ENCODE measurements around the gene SIGLEC1.

SIGLEC1 gene

GRCh38 chr20:3755814-3756480 is 43.5 kb upstream of the SIGLEC1 start:
- Histone ChIP-seq H3K79me2 (ENCODE audit: control insufficient read depth, low read length) (peaks cover 7% of the 10 kb centered on the region; the same call in 1 of the 2 replicates), H3K27me3 (ENCODE audit: control insufficient read depth, low read length) (no peaks in the 10 kb centered on the region), H3F3A (ENCODE audit: control insufficient read depth, insufficient read depth) (no peaks in the 10 kb centered on the region), H3K4me3 (ENCODE audit: low read length) (no peak overlapping the region), H3K9me2 (replicated peaks; ENCODE audit: control insufficient read depth, low read length) (no peaks in the 10 kb centered on the region), H3K27ac (ENCODE audit: low read depth, low read length) (no peak overlapping the region), H3K4me2 (ENCODE audit: low read length) (no peak overlapping the region), H3K36me3 (ENCODE audit: control insufficient read depth, low read length) (peaks cover 15% of the 10 kb centered on the region), H4K20me1 (ENCODE audit: control insufficient read depth, insufficient read depth, low read depth, low read length) (no peaks in the 10 kb centered on the region), H3K4me1 (ENCODE audit: control insufficient read depth, low read length) (no peaks in the 10 kb centered on the region), H3K9me3 (ENCODE audit: control insufficient read depth, insufficient read depth, low read length) (no peaks in the 10 kb centered on the region)
- TF ChIP-seq EZH2phosphoT487 (IDR thresholded peaks at IDR 0.05; ENCODE audit: borderline replicate concordance, low read length) (no peak), CTCF (IDR thresholded peaks at IDR 0.05; ENCODE audit: low read depth, low read length, poor library complexity, severe bottlenecking) (no peak)

GRCh38 chr20:3755269-3755668 is 42.9 kb upstream of the SIGLEC1 start:
- Histone ChIP-seq H3K9me2 (replicated peaks; ENCODE audit: control insufficient read depth, low read length) (no peaks in the 10 kb centered on the region), H3K27me3 (ENCODE audit: control insufficient read depth, low read length) (no peaks in the 10 kb centered on the region), H3K4me1 (ENCODE audit: control insufficient read depth, low read length) (no peaks in the 10 kb centered on the region), H3K79me2 (ENCODE audit: control insufficient read depth, low read length) (peaks cover 2% of the 10 kb centered on the region; the same call in 1 of the 2 replicates), H3K4me3 (ENCODE audit: low read length) (no peak overlapping the region), H3K4me2 (ENCODE audit: low read length) (no peak overlapping the region), H3K36me3 (ENCODE audit: control insufficient read depth, low read length) (peaks cover 17% of the 10 kb centered on the region), H4K20me1 (ENCODE audit: control insufficient read depth, insufficient read depth, low read depth, low read length) (no peaks in the 10 kb centered on the region), H3K27ac (ENCODE audit: low read depth, low read length) (no peak overlapping the region), H3F3A (ENCODE audit: control insufficient read depth, insufficient read depth) (no peaks in the 10 kb centered on the region), H3K9me3 (ENCODE audit: control insufficient read depth, insufficient read depth, low read length) (no peaks in the 10 kb centered on the region)
- TF ChIP-seq EZH2phosphoT487 (IDR thresholded peaks at IDR 0.05; ENCODE audit: borderline replicate concordance, low read length) (no peak), CTCF (IDR thresholded peaks at IDR 0.05; ENCODE audit: low read depth, low read length, poor library complexity, severe bottlenecking) (no peak)

GRCh38 chr20:3754276-3754630 is 41.9 kb upstream of the SIGLEC1 start:
- Histone ChIP-seq H3K36me3 (ENCODE audit: control insufficient read depth, low read length) (peaks cover 14% of the 10 kb centered on the region), H3K4me3 (ENCODE audit: low read length) (no peak overlapping the region), H3K27ac (ENCODE audit: low read depth, low read length) (no peak overlapping the region), H3K9me2 (replicated peaks; ENCODE audit: control insufficient read depth, low read length) (no peaks in the 10 kb centered on the region), H3K9me3 (ENCODE audit: control insufficient read depth, insufficient read depth, low read length) (no peaks in the 10 kb centered on the region), H3K4me1 (ENCODE audit: control insufficient read depth, low read length) (no peaks in the 10 kb centered on the region), H4K20me1 (ENCODE audit: control insufficient read depth, insufficient read depth, low read depth, low read length) (no peaks in the 10 kb centered on the region), H3K79me2 (ENCODE audit: control insufficient read depth, low read length) (no peaks in the 10 kb centered on the region), H3K4me2 (ENCODE audit: low read length) (no peak overlapping the region), H3K27me3 (ENCODE audit: control insufficient read depth, low read length) (no peaks in the 10 kb centered on the region), H3F3A (ENCODE audit: control insufficient read depth, insufficient read depth) (no peaks in the 10 kb centered on the region)
- TF ChIP-seq EZH2phosphoT487 (IDR thresholded peaks at IDR 0.05; ENCODE audit: borderline replicate concordance, low read length) (no peak), CTCF (IDR thresholded peaks at IDR 0.05; ENCODE audit: low read depth, low read length, poor library complexity, severe bottlenecking) (no peak)
